K562 (cell line): ENCODE measurements around the gene TMEM120B. TPM values are rescaled to one million over a fixed set of nuclear protein-coding genes. Genes with fewer than 3 reads are reported as not detected.
A peak's percentile ranks its signal among the peaks of the same experiment; 100 is the strongest.

ENCODE experiments used
- DPF2 ChIP-seq: fragments of 450-650 bp; IDR thresholded peaks from 2 replicates; pipeline ENCODE4 v1.6.1; 2016
- E2F3 ChIP-seq: fragments of 250-450 bp; sonication (Bioruptor Pico); IDR thresholded peaks from 2 replicates; pipeline ENCODE4 v1.4.0; 2020; ENCODE audit warnings: mild to moderate bottlenecking
- ESRRA ChIP-seq: fragments of 450-650 bp; IDR thresholded peaks from 2 replicates; pipeline ENCODE4 v1.6.1; 2014; ENCODE audit warnings: low read depth, mild to moderate bottlenecking, moderate library complexity, borderline replicate concordance
- GABPB2 ChIP-seq: fragments of 250-450 bp; sonication (Bioruptor Pico); conservative IDR thresholded peaks from 2 replicates; pipeline ENCODE4 v1.5.1; 2021; ENCODE audit warnings: mild to moderate bottlenecking
- HEY1 ChIP-seq: fragments of 250-450 bp; sonication (Bioruptor Pico); IDR thresholded peaks from 2 replicates; pipeline ENCODE4 v1.5.0; 2020; ENCODE audit warnings: mild to moderate bottlenecking, moderate library complexity, borderline replicate concordance
- HNRNPL ChIP-seq: fragments of 200-400 bp; formaldehyde crosslinking; IDR thresholded peaks from 2 replicates; pipeline ENCODE4 v1.6.1; 2017; ENCODE audit warnings: low read depth, mild to moderate bottlenecking, low read length
- JUND ChIP-seq, 2 experiments: IDR thresholded peaks; 2 replicates in 1 of 2; 3 replicates in 1 of 2; pipeline ENCODE4 v1.6.1; 2011; ENCODE audit warnings: borderline replicate concordance in 2 of 2, low read depth in 2 of 2, low read length in 2 of 2, improper control_type of control experiment in 1 of 2, missing biosample characterization in 1 of 2, missing genetic modification characterization in 1 of 2, missing genetic modification reagents in 1 of 2
- TCF7 ChIP-seq: sonication (generic); IDR thresholded peaks from 2 replicates; pipeline ENCODE4 v1.6.1; 2016; ENCODE audit warnings: antibody characterized with exemption, borderline replicate concordance
- ZNF785 ChIP-seq: fragments of 250-450 bp; sonication (Bioruptor Pico); IDR thresholded peaks from 2 replicates; pipeline ENCODE4 v1.4.0; 2020; ENCODE audit warnings: mild to moderate bottlenecking
- polyA plus RNA-seq, 8 experiments: library from polyadenylated mRNA; depleted of rRNA in 4 of 8; stranded (reverse) in 5 of 8; unstranded in 3 of 8; fragments of >200 nt; fragmentation: Nextera tagmentation in 2 of 8; fragmentation: Illumina TruSeq in 1 of 8; extraction: Ambion mirVana in 2 of 8; extraction: Trizol in 1 of 8; gene quantifications; 2 replicates each; pipeline versions ENCODE4 v1.2.1 to v1.2.3, GENCODE V29; 2011 to 2014; ENCODE audit warnings: inconsistent platforms in 1 of 8, missing spikeins in 1 of 8
- total RNA-seq, 7 experiments: library from RNA; depleted of rRNA in 6 of 7; stranded (reverse); fragments of >200 nt in 6 of 7; fragmentation: Illumina TruSeq in 2 of 7; extraction: Trizol in 2 of 7; gene quantifications; 2 replicates each; pipeline versions ENCODE4 v1.2.1 to v1.2.3, GENCODE V29; 2011 to 2021; ENCODE audit warnings: low replicate concordance in 1 of 7
- TF ChIP-seq, protein P1 (sequence below): sonication (generic); IDR thresholded peaks from 2 replicates; pipeline ENCODE4 v1.6.1; 2016
- TF ChIP-seq, protein P2 (sequence below): fragments of 250-450 bp; sonication (Bioruptor Pico); IDR thresholded peaks from 2 replicates; pipeline ENCODE4 v1.4.0; 2020; ENCODE audit warnings: borderline replicate concordance

TMEM120B gene
- total and polyA plus RNA-seq, 9 of the 15 experiments (the other 6 are each of a cell fraction or from before 2014, with no cell fraction given), result 1.7 to 18.6 (median 7.4) TPM

DNA sequence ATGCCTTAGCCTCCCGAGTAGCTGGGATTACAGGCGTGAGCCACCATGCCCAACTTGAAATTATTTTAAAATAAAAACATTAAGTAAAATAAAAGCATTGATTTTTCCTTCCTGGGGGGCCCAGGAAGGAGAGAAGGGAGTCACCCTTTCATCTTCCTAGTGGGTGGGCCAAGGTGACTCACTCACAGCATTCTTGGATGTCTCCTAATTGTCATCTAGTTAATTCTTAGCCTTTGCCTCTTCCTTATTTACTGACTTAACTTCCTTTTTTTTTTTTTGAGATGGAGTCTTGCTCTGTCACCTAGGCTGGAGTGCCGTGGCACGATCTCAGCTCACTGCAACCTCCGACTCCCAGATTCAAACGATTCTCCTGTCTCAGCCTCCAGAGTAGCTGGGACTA is 29.2 kb downstream of the TMEM120B start (continued):
- 0 out of 2 replicates have a peak, but pooled peaks have one; percentile 44 for TF ChIP-seq TCF7
- TF ChIP-seq ESRRA, result no peak
- TF ChIP-seq, protein P1, sequence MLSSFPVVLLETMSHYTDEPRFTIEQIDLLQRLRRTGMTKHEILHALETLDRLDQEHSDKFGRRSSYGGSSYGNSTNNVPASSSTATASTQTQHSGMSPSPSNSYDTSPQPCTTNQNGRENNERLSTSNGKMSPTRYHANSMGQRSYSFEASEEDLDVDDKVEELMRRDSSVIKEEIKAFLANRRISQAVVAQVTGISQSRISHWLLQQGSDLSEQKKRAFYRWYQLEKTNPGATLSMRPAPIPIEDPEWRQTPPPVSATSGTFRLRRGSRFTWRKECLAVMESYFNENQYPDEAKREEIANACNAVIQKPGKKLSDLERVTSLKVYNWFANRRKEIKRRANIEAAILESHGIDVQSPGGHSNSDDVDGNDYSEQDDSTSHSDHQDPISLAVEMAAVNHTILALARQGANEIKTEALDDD, result 0 out of 2 replicates have a peak, but pooled peaks have one; percentile 14
- 0 out of 2 replicates have a peak, but pooled peaks have one; percentile 31 for TF ChIP-seq DPF2
- TF ChIP-seq E2F3 (CRISPR knock-in tag), result no peak
- TF ChIP-seq, protein P2, sequence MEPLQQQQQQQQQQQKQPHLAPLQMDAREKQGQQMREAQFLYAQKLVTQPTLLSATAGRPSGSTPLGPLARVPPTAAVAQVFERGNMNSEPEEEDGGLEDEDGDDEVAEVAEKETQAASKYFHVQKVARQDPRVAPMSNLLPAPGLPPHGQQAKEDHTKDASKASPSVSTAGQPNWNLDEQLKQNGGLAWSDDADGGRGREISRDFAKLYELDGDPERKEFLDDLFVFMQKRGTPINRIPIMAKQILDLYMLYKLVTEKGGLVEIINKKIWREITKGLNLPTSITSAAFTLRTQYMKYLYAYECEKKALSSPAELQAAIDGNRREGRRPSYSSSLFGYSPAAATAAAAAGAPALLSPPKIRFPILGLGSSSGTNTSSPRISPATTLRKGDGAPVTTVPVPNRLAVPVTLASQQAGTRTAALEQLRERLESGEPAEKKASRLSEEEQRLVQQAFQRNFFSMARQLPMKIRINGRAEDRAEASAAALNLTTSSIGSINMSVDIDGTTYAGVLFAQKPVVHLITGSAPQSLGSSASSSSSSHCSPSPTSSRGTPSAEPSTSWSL (CRISPR knock-in tag), result no peak
- TF ChIP-seq ZNF785 (CRISPR knock-in tag), result no peak
- TF ChIP-seq JUND (IDR thresholded peaks at IDR 0.05; ENCODE audit: borderline replicate concordance, low read depth, low read length), result peak; percentile 67; the same call in 1 of the 2 replicates
- TF ChIP-seq JUND (tag; IDR thresholded peaks at IDR 0.05; ENCODE audit: borderline replicate concordance, low read depth, low read length), result no peak; the same call in 2 of the 3 replicates
- TF ChIP-seq HNRNPL, result no peak
- TF ChIP-seq GABPB2, result no peak
- no peak for TF ChIP-seq HEY1
